KMS-11 (cell line): ENCODE data around the gene MYO5C.

Experiments
- H2AFZ ChIP-seq: fragments of 200-600 bp; sonication (generic); 2 replicates; pipeline ENCODE4 v1.6.1; 2016; ENCODE audit warnings: antibody characterized with exemption, mixed run types, low read depth
- H3K27ac ChIP-seq: fragments of 200-600 bp; sonication (generic); 2 replicates; pipeline ENCODE4 v1.6.1; 2016; ENCODE audit warnings: mild to moderate bottlenecking, mixed run types
- H3K27me3 ChIP-seq: fragments of 200-600 bp; sonication (generic); 2 replicates; pipeline ENCODE4 v1.6.1; 2017; ENCODE audit warnings: mild to moderate bottlenecking, low read depth, mixed run types, moderate library complexity; ENCODE audit not compliant: insufficient read depth
- H3K36me3 ChIP-seq: fragments of 200-600 bp; sonication (generic); 2 replicates; pipeline ENCODE4 v1.6.1; 2017; ENCODE audit warnings: mild to moderate bottlenecking, mixed run types; ENCODE audit not compliant: insufficient read depth
- H3K4me1 ChIP-seq: fragments of 200-600 bp; sonication (generic); 2 replicates; pipeline ENCODE4 v1.6.1; 2016; ENCODE audit warnings: mild to moderate bottlenecking, low read depth, mixed run types; ENCODE audit not compliant: poor library complexity, severe bottlenecking
- H3K4me2 ChIP-seq: fragments of 200-600 bp; sonication (generic); 2 replicates; pipeline ENCODE4 v1.7.0; 2016; ENCODE audit warnings: mild to moderate bottlenecking, mixed run types
- H3K4me3 ChIP-seq: fragments of 200-600 bp; sonication (generic); IDR thresholded peaks from 2 replicates; pipeline ENCODE4 v1.6.1; 2017; ENCODE audit warnings: low read depth, low read length, mixed read lengths; ENCODE audit not compliant: insufficient read depth
- H3K79me2 ChIP-seq: fragments of 200-600 bp; sonication (generic); 2 replicates; pipeline ENCODE4 v1.6.1; 2016; ENCODE audit warnings: low read depth, mixed run types; ENCODE audit not compliant: insufficient read depth
- H3K9ac ChIP-seq: fragments of 200-600 bp; sonication (generic); 2 replicates; pipeline ENCODE4 v1.6.1; 2016; ENCODE audit warnings: mild to moderate bottlenecking, mixed run types
- H4K20me1 ChIP-seq: fragments of 200-600 bp; sonication (generic); 2 replicates; pipeline ENCODE4 v1.6.1; 2016; ENCODE audit warnings: mild to moderate bottlenecking, mixed run types; ENCODE audit not compliant: insufficient read depth
- TF ChIP-seq, protein P1 (sequence below): fragments of 200-600 bp; sonication (generic); conservative IDR thresholded peaks from 2 replicates; pipeline ENCODE4 v1.6.1; 2017; ENCODE audit warnings: low read depth, mild to moderate bottlenecking, antibody characterized with exemption, low read length, moderate library complexity, mixed read lengths

MYO5C gene

DNA sequence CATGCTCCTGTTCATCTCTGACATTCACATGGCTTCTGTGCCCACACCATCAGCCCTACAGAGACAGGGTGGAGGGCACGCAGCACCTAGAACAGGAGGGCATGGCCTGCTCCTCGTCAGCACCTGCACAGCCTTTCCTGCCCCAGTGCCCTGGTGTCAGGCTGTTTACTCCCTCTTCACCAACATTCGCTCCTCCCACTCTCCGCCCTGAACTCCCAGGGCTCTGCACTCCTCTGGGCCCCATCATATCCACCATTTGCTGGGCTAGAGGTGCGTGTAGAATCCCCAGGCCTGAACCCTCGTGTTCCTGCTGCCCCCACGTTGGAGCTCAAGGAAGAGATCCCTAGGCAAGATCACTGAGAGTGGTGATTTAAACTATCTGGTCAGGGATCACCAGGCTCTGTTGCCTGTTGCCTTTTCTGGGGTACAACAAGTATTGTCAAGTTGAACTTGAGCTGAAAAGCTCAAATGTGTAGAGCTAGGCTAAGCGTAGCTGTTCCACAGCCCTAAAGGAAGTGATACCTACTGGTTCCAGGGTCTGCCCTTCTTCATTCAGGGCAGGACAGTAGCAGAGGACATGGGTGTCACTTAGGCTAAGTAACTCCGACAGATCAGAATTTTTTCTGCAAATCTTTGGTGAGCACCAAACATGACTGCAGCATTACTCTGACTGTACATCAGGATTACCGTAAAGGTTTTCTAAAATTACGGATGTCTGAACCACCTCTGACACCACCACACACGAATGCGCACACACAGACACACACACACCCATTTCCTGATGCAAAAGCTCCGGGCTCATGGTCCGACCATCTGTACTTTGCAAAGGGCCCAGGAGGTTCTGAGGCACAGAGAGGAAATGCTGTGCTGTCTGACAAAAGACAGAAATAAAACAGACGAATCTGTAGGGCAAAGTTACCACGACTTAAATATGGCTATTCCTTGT, 60.7 kb downstream of the MYO5C start:
- no peak overlapping the region for H3K4me2 ChIP-seq
- H2AFZ ChIP-seq, result no peak overlapping the region
- TF ChIP-seq, protein P1, sequence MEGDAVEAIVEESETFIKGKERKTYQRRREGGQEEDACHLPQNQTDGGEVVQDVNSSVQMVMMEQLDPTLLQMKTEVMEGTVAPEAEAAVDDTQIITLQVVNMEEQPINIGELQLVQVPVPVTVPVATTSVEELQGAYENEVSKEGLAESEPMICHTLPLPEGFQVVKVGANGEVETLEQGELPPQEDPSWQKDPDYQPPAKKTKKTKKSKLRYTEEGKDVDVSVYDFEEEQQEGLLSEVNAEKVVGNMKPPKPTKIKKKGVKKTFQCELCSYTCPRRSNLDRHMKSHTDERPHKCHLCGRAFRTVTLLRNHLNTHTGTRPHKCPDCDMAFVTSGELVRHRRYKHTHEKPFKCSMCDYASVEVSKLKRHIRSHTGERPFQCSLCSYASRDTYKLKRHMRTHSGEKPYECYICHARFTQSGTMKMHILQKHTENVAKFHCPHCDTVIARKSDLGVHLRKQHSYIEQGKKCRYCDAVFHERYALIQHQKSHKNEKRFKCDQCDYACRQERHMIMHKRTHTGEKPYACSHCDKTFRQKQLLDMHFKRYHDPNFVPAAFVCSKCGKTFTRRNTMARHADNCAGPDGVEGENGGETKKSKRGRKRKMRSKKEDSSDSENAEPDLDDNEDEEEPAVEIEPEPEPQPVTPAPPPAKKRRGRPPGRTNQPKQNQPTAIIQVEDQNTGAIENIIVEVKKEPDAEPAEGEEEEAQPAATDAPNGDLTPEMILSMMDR, result no peak
- H3K4me1 ChIP-seq, result no peaks in the 10 kb centered on the region
- H3K27ac ChIP-seq, result no peak overlapping the region
- no peaks in the 10 kb centered on the region for H3K27me3 ChIP-seq
- H3K36me3 ChIP-seq, result no peaks in the 10 kb centered on the region
- H3K4me3 ChIP-seq, result no peak overlapping the region
- H4K20me1 ChIP-seq, result no peaks in the 10 kb centered on the region
- no peaks in the 10 kb centered on the region for H3K79me2 ChIP-seq
- no peak overlapping the region for H3K9ac ChIP-seq

DNA sequence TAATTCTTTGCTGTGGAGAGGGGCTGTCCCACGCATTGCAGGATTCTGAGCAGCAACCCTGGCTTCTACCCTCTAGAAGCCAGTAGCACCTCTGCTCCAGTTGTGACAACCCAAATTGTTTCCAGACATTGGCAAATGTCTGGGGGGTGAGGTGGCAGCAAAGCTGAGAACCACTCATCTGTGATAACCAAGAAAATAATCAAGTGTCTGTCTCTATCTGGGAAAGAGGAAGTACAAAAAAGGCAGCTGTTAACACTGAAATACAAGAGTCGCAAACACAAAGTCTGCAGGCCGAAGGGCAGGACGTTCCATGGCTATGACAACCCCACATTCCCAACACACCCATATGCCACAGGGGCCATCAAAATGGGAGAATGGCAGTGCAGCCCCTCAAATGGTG, 62.2 kb downstream of the MYO5C start:
- Histone ChIP-seq H3K27ac (no peak overlapping the region), H4K20me1 (no peaks in the 10 kb centered on the region), H3K4me2 (no peak overlapping the region), H3K79me2 (no peaks in the 10 kb centered on the region), H3K4me3 (no peak overlapping the region), H2AFZ (no peak overlapping the region), H3K9ac (no peak overlapping the region), H3K4me1 (no peaks in the 10 kb centered on the region), H3K27me3 (no peaks in the 10 kb centered on the region), H3K36me3 (no peaks in the 10 kb centered on the region)
- TF ChIP-seq, protein P1, result no peak

DNA sequence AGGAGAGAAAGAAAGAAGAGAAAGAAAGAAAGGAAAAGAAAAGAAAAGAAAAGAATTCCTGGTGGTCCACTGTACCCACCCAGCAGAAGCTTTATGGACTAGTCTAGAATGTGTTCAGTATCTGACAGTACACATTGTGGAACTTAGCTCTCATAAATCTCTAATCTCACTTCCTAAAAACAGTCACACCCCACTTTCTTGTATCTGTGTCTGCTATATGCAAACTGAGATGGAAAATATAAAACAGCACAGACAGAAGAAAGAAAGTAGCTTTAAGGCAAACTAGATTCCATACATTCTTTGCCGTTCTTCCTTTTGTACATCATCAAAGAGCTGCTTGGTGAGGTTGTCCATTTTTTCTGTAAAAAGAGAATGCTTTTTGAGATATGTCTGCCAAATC, 63.3 kb downstream of the MYO5C start:
- TF ChIP-seq, protein P1, result no peak
- Histone ChIP-seq H3K79me2 (no peaks in the 10 kb centered on the region), H3K9ac (no peak overlapping the region), H3K36me3 (no peaks in the 10 kb centered on the region), H3K4me1 (peaks cover 4% of the 10 kb centered on the region), H3K4me3 (no peak overlapping the region), H4K20me1 (no peaks in the 10 kb centered on the region), H2AFZ (no peak overlapping the region), H3K27me3 (no peaks in the 10 kb centered on the region), H3K4me2 (no peak overlapping the region), H3K27ac (no peak overlapping the region)

DNA sequence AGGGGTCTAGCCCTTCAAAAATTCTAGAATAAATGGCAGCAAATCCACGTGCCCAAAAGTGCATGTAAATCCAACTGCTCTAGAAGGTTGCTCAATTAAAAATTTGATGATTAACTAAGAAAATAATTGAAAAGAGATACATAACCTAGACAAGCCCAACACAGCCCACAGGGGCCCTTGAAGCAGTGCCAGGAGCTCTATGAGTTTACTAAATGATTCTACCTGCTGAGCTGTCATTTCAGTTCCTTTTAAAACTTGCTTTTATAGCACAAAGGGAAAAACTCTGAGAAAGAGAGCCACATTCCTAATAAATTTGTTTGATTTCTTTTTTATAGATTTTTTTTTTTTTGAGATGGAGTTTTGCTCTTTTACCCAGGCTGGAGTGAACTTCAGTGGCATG, 65.5 kb downstream of the MYO5C start:
- H3K4me3 ChIP-seq, result no peak overlapping the region
- no peaks in the 10 kb centered on the region for H3K36me3 ChIP-seq
- peaks cover 4% of the 10 kb centered on the region for H3K4me1 ChIP-seq
- no peak overlapping the region for H2AFZ ChIP-seq
- H3K27ac ChIP-seq, result no peak overlapping the region
- H3K79me2 ChIP-seq, result no peaks in the 10 kb centered on the region
- no peak overlapping the region for H3K4me2 ChIP-seq
- no peaks in the 10 kb centered on the region for H3K27me3 ChIP-seq
- TF ChIP-seq, protein P1, result no peak
- no peaks in the 10 kb centered on the region for H4K20me1 ChIP-seq
- no peak overlapping the region for H3K9ac ChIP-seq
